HEK293 (cell line): ENCODE measurements around the gene KLHL21.

Experiments
- CTCF ChIA-PET: fragments of 350-600 bp; formaldehyde crosslinking; extraction: SDS; loops from one replicate; lab custom pipeline; 2021; ENCODE audit warnings: antibody characterized with exemption; lab: Yijun Ruan, JAX
- POLR2A ChIA-PET: fragments of 300-600 bp; formaldehyde crosslinking; extraction: SDS; loops from one replicate; lab custom pipeline; 2020; ENCODE audit warnings: antibody characterized with exemption, inconsistent platforms; lab: Yijun Ruan, JAX
- H3K27ac ChIP-seq: fragments of 200-500 bp; sonication (Bioruptor generic); 2 replicates; pipeline ENCODE4 v1.5.1; 2014; ENCODE audit warnings: low read depth, low read length, control low read depth, inconsistent platforms; ENCODE audit errors: extremely low read depth
- H3K36me3 ChIP-seq, 2 experiments: fragments of 200-500 bp in 1 of 2; sonication (Bioruptor generic) in 1 of 2; 1 replicate in 1 of 2; 2 replicates in 1 of 2; pipeline ENCODE4 v1.5.1; 2014 to 2017; ENCODE audit warnings: inconsistent platforms in 2 of 2, low read length in 2 of 2; ENCODE audit not compliant: control insufficient read depth in 2 of 2, insufficient read depth in 1 of 2
- H3K4me1 ChIP-seq: fragments of 200-500 bp; sonication (Bioruptor generic); 2 replicates; pipeline ENCODE4 v1.5.1; 2014; ENCODE audit warnings: mild to moderate bottlenecking, low read length, inconsistent platforms; ENCODE audit not compliant: control insufficient read depth, insufficient read depth
- H3K4me3 ChIP-seq: 2 replicates; pipeline ENCODE4 v1.5.1; 2011; ENCODE audit warnings: low read depth, mild to moderate bottlenecking, control low read depth, low read length, moderate library complexity
- H3K9me3 ChIP-seq: fragments of 200-500 bp; sonication (Bioruptor generic); 2 replicates; pipeline ENCODE4 v1.5.1; 2014; ENCODE audit warnings: low read depth, low read length, inconsistent platforms; ENCODE audit not compliant: control insufficient read depth, insufficient read depth
- GFI1B ChIP-seq: fragments of 450-650 bp; formaldehyde crosslinking; IDR thresholded peaks from 2 replicates; pipeline ENCODE4 v1.5.1; 2016; ENCODE audit warnings: missing biosample characterization, missing genetic modification characterization
- GLIS2 ChIP-seq: fragments of 450-650 bp; formaldehyde crosslinking; IDR thresholded peaks from 2 replicates; pipeline ENCODE4 v1.5.1; 2016; ENCODE audit warnings: missing biosample characterization, missing genetic modification characterization
- MEIS1 ChIP-seq: sonication (generic); formaldehyde crosslinking; IDR thresholded peaks from 2 replicates; pipeline ENCODE4 v1.8.1; 2022; ENCODE audit warnings: missing genetic modification reagents, mild to moderate bottlenecking, borderline replicate concordance
- REPIN1 ChIP-seq: fragments of 450-650 bp; formaldehyde crosslinking; IDR thresholded peaks from 2 replicates; pipeline ENCODE4 v1.5.1; 2017; ENCODE audit warnings: missing biosample characterization, missing genetic modification characterization, low read depth
- SCRT1 ChIP-seq: fragments of 450-650 bp; formaldehyde crosslinking; IDR thresholded peaks from 2 replicates; pipeline ENCODE4 v1.5.1; 2016; ENCODE audit warnings: missing biosample characterization, missing genetic modification characterization, borderline replicate concordance
- ZEB2 ChIP-seq: fragments of 450-650 bp; formaldehyde crosslinking; IDR thresholded peaks from 2 replicates; pipeline ENCODE4 v1.5.1; 2016; ENCODE audit warnings: missing biosample characterization, missing genetic modification characterization
- ZFHX2 ChIP-seq: fragments of 450-650 bp; formaldehyde crosslinking; conservative IDR thresholded peaks from 2 replicates; pipeline ENCODE4 v1.5.1; 2016; ENCODE audit warnings: missing biosample characterization, missing genetic modification characterization
- ZNF10 ChIP-seq: fragments of 450-650 bp; formaldehyde crosslinking; IDR thresholded peaks from 2 replicates; pipeline ENCODE4 v1.5.1; 2017; ENCODE audit warnings: missing biosample characterization, missing genetic modification characterization
- ZNF121 ChIP-seq: fragments of 450-650 bp; formaldehyde crosslinking; IDR thresholded peaks from 2 replicates; pipeline ENCODE4 v1.5.1; 2016; ENCODE audit warnings: missing biosample characterization, missing genetic modification characterization
- ZNF140 ChIP-seq: fragments of 450-650 bp; formaldehyde crosslinking; IDR thresholded peaks from 2 replicates; pipeline ENCODE4 v1.5.1; 2016; ENCODE audit warnings: missing biosample characterization, missing genetic modification characterization
- ZNF2 ChIP-seq: fragments of 450-650 bp; formaldehyde crosslinking; IDR thresholded peaks from 2 replicates; pipeline ENCODE4 v1.5.1; 2016; ENCODE audit warnings: missing biosample characterization, missing genetic modification characterization
- ZNF530 ChIP-seq: fragments of 450-650 bp; formaldehyde crosslinking; IDR thresholded peaks from 2 replicates; pipeline ENCODE4 v1.5.1; 2016; ENCODE audit warnings: low read depth, missing biosample characterization, missing genetic modification characterization
- ZNF544 ChIP-seq: fragments of 450-650 bp; formaldehyde crosslinking; IDR thresholded peaks from 2 replicates; pipeline ENCODE4 v1.5.0; 2017; ENCODE audit warnings: missing biosample characterization, missing genetic modification characterization
- ZNF555 ChIP-seq: fragments of 450-650 bp; formaldehyde crosslinking; conservative IDR thresholded peaks from 2 replicates; pipeline ENCODE4 v1.5.1; 2017; ENCODE audit warnings: missing biosample characterization, mild to moderate bottlenecking, missing genetic modification characterization, inconsistent platforms
- ZNF660 ChIP-seq: fragments of 450-650 bp; IDR thresholded peaks from 2 replicates; pipeline ENCODE4 v1.5.1; 2018; ENCODE audit warnings: missing biosample characterization, mild to moderate bottlenecking, missing genetic modification characterization
- TF ChIP-seq, protein P1 (sequence below): fragments of 450-650 bp; IDR thresholded peaks from 2 replicates; pipeline ENCODE4 v1.5.1; 2018; ENCODE audit warnings: missing biosample characterization, mild to moderate bottlenecking, missing genetic modification characterization
- TF ChIP-seq, protein P2 (sequence below): fragments of 450-650 bp; formaldehyde crosslinking; IDR thresholded peaks from 2 replicates; pipeline ENCODE4 v1.5.1; 2016; ENCODE audit warnings: missing biosample characterization, missing genetic modification characterization, borderline replicate concordance
- TF ChIP-seq, protein P3 (sequence below): fragments of 450-650 bp; formaldehyde crosslinking; IDR thresholded peaks from 2 replicates; pipeline ENCODE4 v1.5.1; 2016; ENCODE audit warnings: missing biosample characterization, missing genetic modification characterization
- TF ChIP-seq, protein P4 (sequence below): fragments of 450-650 bp; formaldehyde crosslinking; IDR thresholded peaks from 2 replicates; pipeline ENCODE4; 2016; ENCODE audit warnings: missing biosample characterization, missing genetic modification characterization
- TF ChIP-seq, protein P5 (sequence below): fragments of 450-650 bp; formaldehyde crosslinking; conservative IDR thresholded peaks from 2 replicates; pipeline ENCODE4 v1.5.1; 2016; ENCODE audit warnings: low read depth, missing biosample characterization, missing genetic modification characterization

The KLHL21 gene

DNA sequence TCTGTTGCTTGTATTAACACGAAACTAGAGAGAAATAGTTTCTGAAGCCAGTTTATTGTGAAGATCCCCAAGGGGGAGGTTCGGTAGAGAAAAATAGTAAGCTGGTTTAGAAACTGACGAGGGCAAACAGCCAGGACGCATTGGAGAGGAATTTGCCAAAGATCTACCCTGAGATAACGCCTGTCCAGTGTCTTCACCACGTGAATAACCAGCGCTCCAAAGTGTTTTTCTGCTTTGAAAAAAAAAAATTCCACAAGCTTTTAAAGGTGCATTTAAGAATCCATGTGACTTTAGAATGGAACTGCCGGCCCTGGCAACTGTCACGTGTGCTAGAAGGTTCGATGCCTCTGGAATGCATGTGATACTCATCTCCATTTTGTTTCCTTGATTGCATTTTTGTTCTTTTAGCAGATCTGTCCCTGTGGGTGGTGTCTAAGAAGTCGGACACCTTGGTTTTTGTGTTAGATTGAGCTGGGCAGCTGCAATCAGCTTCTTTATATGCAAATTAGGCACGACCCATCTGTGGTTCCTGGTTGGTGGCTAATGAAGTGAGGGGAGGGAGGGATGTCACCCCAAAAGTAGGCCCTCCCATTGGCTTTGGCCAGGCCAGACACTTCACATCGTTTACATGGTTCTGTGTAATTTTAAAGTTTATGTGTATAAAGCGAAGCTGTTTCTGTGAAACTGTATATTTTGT is 20.7 kb upstream of the KLHL21 start:
- POLR2A ChIA-PET: interaction anchor here (1.7 kb wide), 1 partner anchor 21 kb away, joined by 11 read pairs; the partner anchor contains the start of gene KLHL21

More for the DNA sequence above, 20.7 kb upstream of the KLHL21 start:
- H3K27ac ChIP-seq: no peak overlapping the region
- no peak overlapping the region for H3K4me3 ChIP-seq
- CTCF ChIA-PET: interaction anchor here (0.7 to 1.9 kb wide), 4 partner anchors 11 to 1082 kb away, joined by 3 to 8 read pairs (median 4); partner anchors contain the start of gene TAS1R1
- TF ChIP-seq ZNF121 (no peak), ZFHX2 (tag by site-specific recombination) (no peak), MEIS1 (no peak), ZNF10 (tag by site-specific recombination) (no peak), ZNF2 (tag by site-specific recombination) (no peak), GLIS2 (tag by site-specific recombination) (no peak), ZNF544 (no peak), ZNF660 (tag by site-specific recombination) (no peak), ZNF530 (tag by site-specific recombination) (no peak), ZNF140 (tag by site-specific recombination) (no peak), ZNF555 (no peak), SCRT1 (no peak), GFI1B (tag by site-specific recombination) (no peak), ZEB2 (tag by site-specific recombination) (no peak), REPIN1 (no peak)
- TF ChIP-seq, protein P1, sequence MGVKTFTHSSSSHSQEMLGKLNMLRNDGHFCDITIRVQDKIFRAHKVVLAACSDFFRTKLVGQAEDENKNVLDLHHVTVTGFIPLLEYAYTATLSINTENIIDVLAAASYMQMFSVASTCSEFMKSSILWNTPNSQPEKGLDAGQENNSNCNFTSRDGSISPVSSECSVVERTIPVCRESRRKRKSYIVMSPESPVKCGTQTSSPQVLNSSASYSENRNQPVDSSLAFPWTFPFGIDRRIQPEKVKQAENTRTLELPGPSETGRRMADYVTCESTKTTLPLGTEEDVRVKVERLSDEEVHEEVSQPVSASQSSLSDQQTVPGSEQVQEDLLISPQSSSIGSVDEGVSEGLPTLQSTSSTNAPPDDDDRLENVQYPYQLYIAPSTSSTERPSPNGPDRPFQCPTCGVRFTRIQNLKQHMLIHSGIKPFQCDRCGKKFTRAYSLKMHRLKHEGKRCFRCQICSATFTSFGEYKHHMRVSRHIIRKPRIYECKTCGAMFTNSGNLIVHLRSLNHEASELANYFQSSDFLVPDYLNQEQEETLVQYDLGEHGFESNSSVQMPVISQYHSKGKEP (tag by site-specific recombination): no peak
- TF ChIP-seq, protein P2, sequence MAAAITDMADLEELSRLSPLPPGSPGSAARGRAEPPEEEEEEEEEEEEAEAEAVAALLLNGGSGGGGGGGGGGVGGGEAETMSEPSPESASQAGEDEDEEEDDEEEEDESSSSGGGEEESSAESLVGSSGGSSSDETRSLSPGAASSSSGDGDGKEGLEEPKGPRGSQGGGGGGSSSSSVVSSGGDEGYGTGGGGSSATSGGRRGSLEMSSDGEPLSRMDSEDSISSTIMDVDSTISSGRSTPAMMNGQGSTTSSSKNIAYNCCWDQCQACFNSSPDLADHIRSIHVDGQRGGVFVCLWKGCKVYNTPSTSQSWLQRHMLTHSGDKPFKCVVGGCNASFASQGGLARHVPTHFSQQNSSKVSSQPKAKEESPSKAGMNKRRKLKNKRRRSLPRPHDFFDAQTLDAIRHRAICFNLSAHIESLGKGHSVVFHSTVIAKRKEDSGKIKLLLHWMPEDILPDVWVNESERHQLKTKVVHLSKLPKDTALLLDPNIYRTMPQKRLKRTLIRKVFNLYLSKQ (tag by site-specific recombination): no peak
- TF ChIP-seq, protein P3, sequence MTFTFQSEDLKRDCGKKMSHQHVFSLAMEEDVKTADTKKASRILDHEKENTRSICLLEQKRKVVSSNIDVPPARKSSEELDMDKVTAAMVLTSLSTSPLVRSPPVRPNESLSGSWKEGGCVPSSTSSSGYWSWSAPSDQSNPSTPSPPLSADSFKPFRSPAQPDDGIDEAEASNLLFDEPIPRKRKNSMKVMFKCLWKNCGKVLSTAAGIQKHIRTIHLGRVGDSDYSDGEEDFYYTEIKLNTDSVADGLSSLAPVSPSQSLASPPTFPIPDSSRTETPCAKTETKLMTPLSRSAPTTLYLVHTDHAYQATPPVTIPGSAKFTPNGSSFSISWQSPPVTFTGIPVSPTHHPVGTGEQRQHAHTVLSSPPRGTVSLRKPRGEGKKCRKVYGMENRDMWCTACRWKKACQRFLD (tag by site-specific recombination): no peak
- TF ChIP-seq, protein P4, sequence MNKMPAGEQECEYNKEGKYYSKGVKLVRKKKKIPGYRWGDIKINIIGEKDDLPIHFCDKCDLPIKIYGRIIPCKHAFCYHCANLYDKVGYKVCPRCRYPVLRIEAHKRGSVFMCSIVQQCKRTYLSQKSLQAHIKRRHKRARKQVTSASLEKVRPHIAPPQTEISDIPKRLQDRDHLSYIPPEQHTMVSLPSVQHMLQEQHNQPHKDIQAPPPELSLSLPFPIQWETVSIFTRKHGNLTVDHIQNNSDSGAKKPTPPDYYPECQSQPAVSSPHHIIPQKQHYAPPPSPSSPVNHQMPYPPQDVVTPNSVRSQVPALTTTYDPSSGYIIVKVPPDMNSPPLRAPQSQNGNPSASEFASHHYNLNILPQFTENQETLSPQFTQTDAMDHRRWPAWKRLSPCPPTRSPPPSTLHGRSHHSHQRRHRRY: no peak
- TF ChIP-seq, protein P5, sequence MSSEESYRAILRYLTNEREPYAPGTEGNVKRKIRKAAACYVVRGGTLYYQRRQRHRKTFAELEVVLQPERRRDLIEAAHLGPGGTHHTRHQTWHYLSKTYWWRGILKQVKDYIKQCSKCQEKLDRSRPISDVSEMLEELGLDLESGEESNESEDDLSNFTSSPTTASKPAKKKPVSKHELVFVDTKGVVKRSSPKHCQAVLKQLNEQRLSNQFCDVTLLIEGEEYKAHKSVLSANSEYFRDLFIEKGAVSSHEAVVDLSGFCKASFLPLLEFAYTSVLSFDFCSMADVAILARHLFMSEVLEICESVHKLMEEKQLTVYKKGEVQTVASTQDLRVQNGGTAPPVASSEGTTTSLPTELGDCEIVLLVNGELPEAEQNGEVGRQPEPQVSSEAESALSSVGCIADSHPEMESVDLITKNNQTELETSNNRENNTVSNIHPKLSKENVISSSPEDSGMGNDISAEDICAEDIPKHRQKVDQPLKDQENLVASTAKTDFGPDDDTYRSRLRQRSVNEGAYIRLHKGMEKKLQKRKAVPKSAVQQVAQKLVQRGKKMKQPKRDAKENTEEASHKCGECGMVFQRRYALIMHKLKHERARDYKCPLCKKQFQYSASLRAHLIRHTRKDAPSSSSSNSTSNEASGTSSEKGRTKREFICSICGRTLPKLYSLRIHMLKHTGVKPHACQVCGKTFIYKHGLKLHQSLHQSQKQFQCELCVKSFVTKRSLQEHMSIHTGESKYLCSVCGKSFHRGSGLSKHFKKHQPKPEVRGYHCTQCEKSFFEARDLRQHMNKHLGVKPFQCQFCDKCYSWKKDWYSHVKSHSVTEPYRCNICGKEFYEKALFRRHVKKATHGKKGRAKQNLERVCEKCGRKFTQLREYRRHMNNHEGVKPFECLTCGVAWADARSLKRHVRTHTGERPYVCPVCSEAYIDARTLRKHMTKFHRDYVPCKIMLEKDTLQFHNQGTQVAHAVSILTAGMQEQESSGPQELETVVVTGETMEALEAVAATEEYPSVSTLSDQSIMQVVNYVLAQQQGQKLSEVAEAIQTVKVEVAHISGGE (tag by site-specific recombination): no peak
- no peaks in the 10 kb centered on the region for H3K4me1 ChIP-seq
- H3K9me3 ChIP-seq: no peaks in the 10 kb centered on the region
- peaks cover 25 to 80% of the 10 kb centered on the region in 2 experiments; a peak in 2 of 3 replicates for H3K36me3 ChIP-seq
